Measurements from ENCODE around the gene MED26.

The MED26 gene

GRCh38 chr19:16659832-16660708, 32.1 kb upstream of the MED26 start, which contains the start of gene SMIM7:
SMIM7 (minus strand) TSS chr19:16660144; CDS start chr19:16660110, 34 bp downstream.
- Histone ChIP-seq H2BK15ac (ENCODE audit: low read length) (peak within 1 kb of the TSS; percentile 79), H2BK12ac (ENCODE audit: low read length) (no peak within 1 kb of the TSS), H3K18ac (ENCODE audit: low read length) (peak within 1 kb of the TSS; percentile 100), H3K27me3 (ENCODE audit: control insufficient read depth in 3 of 3, insufficient read depth in 3 of 3, low read depth in 1 of 3, low read length in 3 of 3) (peaks cover 0 to 16% (median 9%) of the 10 kb centered on the region in 3 experiments), H3K79me1 (ENCODE audit: low read depth, low read length) (peaks cover 16% of the 10 kb centered on the region), H3K9ac (ENCODE audit: low read depth, low read length, poor library complexity) (peak within 1 kb of the TSS; percentile 93), H2AK5ac (ENCODE audit: low read depth, low read length) (peak within 1 kb of the TSS; percentile 93), H3K4me2 (ENCODE audit: insufficient read depth, low read length, poor library complexity, severe bottlenecking) (peak within 1 kb of the TSS; percentile 97), H3K27ac (replicated peaks; ENCODE audit: low read length) (peak within 1 kb of the TSS; percentile 92), H3K4me1 (ENCODE audit: control insufficient read depth in 2 of 2, insufficient read depth in 1 of 2, low read depth in 1 of 2, low read length in 2 of 2) (peaks cover 4 to 11% of the 10 kb centered on the region in 2 donors), H3K9me3 (replicated peaks in 1 of 2; ENCODE audit: control insufficient read depth in 2 of 2, insufficient read depth in 1 of 2, low read depth in 1 of 2, low read length in 2 of 2) (peaks cover 0 to 6% of the 10 kb centered on the region in 2 donors), H4K8ac (ENCODE audit: low read depth, low read length) (peak within 1 kb of the TSS; percentile 87), H3K14ac (ENCODE audit: low read length) (peak within 1 kb of the TSS; percentile 95), H3K4ac (ENCODE audit: low read length) (peak within 1 kb of the TSS; percentile 98), H3K23ac (ENCODE audit: low read depth, low read length, poor library complexity) (peak within 1 kb of the TSS; percentile 98), H3K4me3 (ENCODE audit: low read length in 2 of 2) (peak within 1 kb of the TSS; percentile 73 to 91), H4K91ac (ENCODE audit: low read depth, low read length, poor library complexity) (no peak within 1 kb of the TSS), H2BK5ac (ENCODE audit: low read length) (peak within 1 kb of the TSS; percentile 57), H3K36me3 (replicated peaks in 1 of 2; ENCODE audit: control insufficient read depth in 2 of 2, insufficient read depth in 2 of 2, low read length in 2 of 2) (peaks cover 21 to 41% of the 10 kb centered on the region in 2 donors), H2AFZ (ENCODE audit: low read length) (peak within 1 kb of the TSS; percentile 96), H2BK120ac (ENCODE audit: low read depth, low read length) (peak within 1 kb of the TSS; percentile 64)
- peak; percentile 97 for DNase-seq (ENCODE audit: low spot score)
- no CpG with 5 or more reads among the region's 60 CpGs for WGBS, 2 donors (ENCODE audit: extremely low coverage in 2 of 2, insufficient read length in 2 of 2, insufficient replicate concordance in 1 of 2)

GRCh38 chr19:16659464-16659831, 31.4 kb upstream of the MED26 start:
- peak overlapping the region; percentile 94 for H3K4me2 ChIP-seq (ENCODE audit: insufficient read depth, low read length, poor library complexity, severe bottlenecking)
- H2BK120ac ChIP-seq (ENCODE audit: low read depth, low read length) = no peak overlapping the region
- no peak overlapping the region for H3K23ac ChIP-seq (ENCODE audit: low read depth, low read length, poor library complexity)
- H3K9me3 ChIP-seq (replicated peaks in 1 of 2; ENCODE audit: control insufficient read depth in 2 of 2, insufficient read depth in 1 of 2, low read depth in 1 of 2, low read length in 2 of 2) = peaks cover 0 to 6% of the 10 kb centered on the region in 2 donors
- no peak overlapping the region for H3K27ac ChIP-seq (replicated peaks; ENCODE audit: low read length)
- H2BK12ac ChIP-seq (ENCODE audit: low read length) = no peak overlapping the region
- peak overlapping the region; percentile 5 for H3K18ac ChIP-seq (ENCODE audit: low read length)
- no peak overlapping the region for H2BK15ac ChIP-seq (ENCODE audit: low read length)
- peak overlapping the region; percentile 57 for H2BK5ac ChIP-seq (ENCODE audit: low read length)
- H3K27me3 ChIP-seq (ENCODE audit: control insufficient read depth in 3 of 3, insufficient read depth in 3 of 3, low read depth in 1 of 3, low read length in 3 of 3) = peaks cover 0 to 16% (median 9%) of the 10 kb centered on the region in 3 experiments
- peak overlapping the region; percentile 88 for H3K9ac ChIP-seq (ENCODE audit: low read depth, low read length, poor library complexity)
- peaks cover 16% of the 10 kb centered on the region for H3K79me1 ChIP-seq (ENCODE audit: low read depth, low read length)
- H3K4ac ChIP-seq (ENCODE audit: low read length) = no peak overlapping the region
- H4K91ac ChIP-seq (ENCODE audit: low read depth, low read length, poor library complexity) = no peak overlapping the region
- DNase-seq (ENCODE audit: low spot score) = peak; percentile 3
- H2AFZ ChIP-seq (ENCODE audit: low read length) = peak overlapping the region; percentile 96
- peak overlapping the region; percentile 15 for H2AK5ac ChIP-seq (ENCODE audit: low read depth, low read length)
- H3K4me1 ChIP-seq (ENCODE audit: control insufficient read depth in 2 of 2, insufficient read depth in 1 of 2, low read depth in 1 of 2, low read length in 2 of 2) = peaks cover 4 to 11% of the 10 kb centered on the region in 2 donors
- WGBS, 2 donors (ENCODE audit: extremely low coverage in 2 of 2, insufficient read length in 2 of 2, insufficient replicate concordance in 1 of 2) = no CpG with 5 or more reads among the region's 14 CpGs
- H3K36me3 ChIP-seq (replicated peaks in 1 of 2; ENCODE audit: control insufficient read depth in 2 of 2, insufficient read depth in 2 of 2, low read length in 2 of 2) = peaks cover 21 to 47% of the 10 kb centered on the region in 2 donors
- peak overlapping the region; percentile 73 to 78 for H3K4me3 ChIP-seq (ENCODE audit: low read length in 2 of 2)
- no peak overlapping the region for H3K14ac ChIP-seq (ENCODE audit: low read length)
- no peak overlapping the region for H4K8ac ChIP-seq (ENCODE audit: low read depth, low read length)

- H2BK15ac ChIP-seq (ENCODE audit: low read length) = no peak overlapping the region
- no peak overlapping the region for H2BK120ac ChIP-seq (ENCODE audit: low read depth, low read length)
- H3K4me2 ChIP-seq (ENCODE audit: insufficient read depth, low read length, poor library complexity, severe bottlenecking) = no peak overlapping the region
- no peak overlapping the region for H3K4ac ChIP-seq (ENCODE audit: low read length)
- H2AFZ ChIP-seq (ENCODE audit: low read length) = no peak overlapping the region
- peaks cover 16% of the 10 kb centered on the region for H3K79me1 ChIP-seq (ENCODE audit: low read depth, low read length)
- H2BK12ac ChIP-seq (ENCODE audit: low read length) = no peak overlapping the region
- H3K27me3 ChIP-seq (ENCODE audit: control insufficient read depth in 3 of 3, insufficient read depth in 3 of 3, low read depth in 1 of 3, low read length in 3 of 3) = peaks cover 0 to 16% (median 9%) of the 10 kb centered on the region in 3 experiments
- no peak overlapping the region for H3K14ac ChIP-seq (ENCODE audit: low read length)
- H4K91ac ChIP-seq (ENCODE audit: low read depth, low read length, poor library complexity) = no peak overlapping the region
- H4K8ac ChIP-seq (ENCODE audit: low read depth, low read length) = no peak overlapping the region
- peaks cover 36 to 67% of the 10 kb centered on the region in 2 donors for H3K36me3 ChIP-seq (replicated peaks in 1 of 2; ENCODE audit: control insufficient read depth in 2 of 2, insufficient read depth in 2 of 2, low read length in 2 of 2)
- H3K27ac ChIP-seq (replicated peaks; ENCODE audit: low read length) = no peak overlapping the region
- H3K23ac ChIP-seq (ENCODE audit: low read depth, low read length, poor library complexity) = no peak overlapping the region
- no peak overlapping the region for H3K9ac ChIP-seq (ENCODE audit: low read depth, low read length, poor library complexity)
- no CpG with 5 or more reads among the region's 5 CpGs for WGBS, 2 donors (ENCODE audit: extremely low coverage in 2 of 2, insufficient read length in 2 of 2, insufficient replicate concordance in 1 of 2)
- H3K4me1 ChIP-seq (ENCODE audit: control insufficient read depth in 2 of 2, insufficient read depth in 1 of 2, low read depth in 1 of 2, low read length in 2 of 2) = peaks cover 4 to 11% of the 10 kb centered on the region in 2 donors
- peaks cover 0 to 6% of the 10 kb centered on the region in 2 donors for H3K9me3 ChIP-seq (replicated peaks in 1 of 2; ENCODE audit: control insufficient read depth in 2 of 2, insufficient read depth in 1 of 2, low read depth in 1 of 2, low read length in 2 of 2)
- no peak overlapping the region for H2AK5ac ChIP-seq (ENCODE audit: low read depth, low read length)
- no peak for DNase-seq (ENCODE audit: low spot score)
- H3K4me3 ChIP-seq (ENCODE audit: low read length in 2 of 2) = no peak overlapping the region
- H2BK5ac ChIP-seq (ENCODE audit: low read length) = no peak overlapping the region
- no peak overlapping the region for H3K18ac ChIP-seq (ENCODE audit: low read length)
Measured at GRCh38 chr19:16657384-16657783, 29.4 kb upstream of the MED26 start.

- Histone ChIP-seq H3K4me2 (ENCODE audit: insufficient read depth, low read length, poor library complexity, severe bottlenecking) (no peak overlapping the region), H3K27ac (replicated peaks; ENCODE audit: low read length) (no peak overlapping the region), H3K36me3 (replicated peaks in 1 of 2; ENCODE audit: control insufficient read depth in 2 of 2, insufficient read depth in 2 of 2, low read length in 2 of 2) (peaks cover 50 to 83% of the 10 kb centered on the region in 2 donors), H2BK120ac (ENCODE audit: low read depth, low read length) (no peak overlapping the region), H2BK5ac (ENCODE audit: low read length) (no peak overlapping the region), H4K8ac (ENCODE audit: low read depth, low read length) (no peak overlapping the region), H3K14ac (ENCODE audit: low read length) (no peak overlapping the region), H3K79me1 (ENCODE audit: low read depth, low read length) (peaks cover 14% of the 10 kb centered on the region), H3K9me3 (replicated peaks in 1 of 2; ENCODE audit: control insufficient read depth in 2 of 2, insufficient read depth in 1 of 2, low read depth in 1 of 2, low read length in 2 of 2) (peaks cover 0 to 7% of the 10 kb centered on the region in 2 donors), H3K4ac (ENCODE audit: low read length) (no peak overlapping the region), H3K18ac (ENCODE audit: low read length) (no peak overlapping the region), H2AFZ (ENCODE audit: low read length) (no peak overlapping the region), H3K27me3 (ENCODE audit: control insufficient read depth in 3 of 3, insufficient read depth in 3 of 3, low read depth in 1 of 3, low read length in 3 of 3) (peaks cover 0 to 4% (median 2%) of the 10 kb centered on the region in 3 experiments), H3K4me3 (ENCODE audit: low read length in 2 of 2) (no peak overlapping the region), H3K4me1 (ENCODE audit: control insufficient read depth in 2 of 2, insufficient read depth in 1 of 2, low read depth in 1 of 2, low read length in 2 of 2) (peaks cover 4 to 9% of the 10 kb centered on the region in 2 donors), H2BK15ac (ENCODE audit: low read length) (no peak overlapping the region), H4K91ac (ENCODE audit: low read depth, low read length, poor library complexity) (no peak overlapping the region), H3K23ac (ENCODE audit: low read depth, low read length, poor library complexity) (no peak overlapping the region), H2BK12ac (ENCODE audit: low read length) (no peak overlapping the region), H2AK5ac (ENCODE audit: low read depth, low read length) (no peak overlapping the region), H3K9ac (ENCODE audit: low read depth, low read length, poor library complexity) (no peak overlapping the region)
- no peak for DNase-seq (ENCODE audit: low spot score)
- WGBS, 2 donors (ENCODE audit: extremely low coverage in 2 of 2, insufficient read length in 2 of 2, insufficient replicate concordance in 1 of 2) = no CpG with 5 or more reads among the region's 11 CpGs
Measured at GRCh38 chr19:16655727-16656126, 27.7 kb upstream of the MED26 start.

Data from neuronal stem cell (in vitro differentiated cells).